Psoas muscle (tissue), 8 donors: Measurements from ENCODE around the gene CHEK2. TPM values are rescaled to one million over a fixed set of nuclear protein-coding genes. Genes with fewer than 3 reads are reported as not detected.
"Not testable (repeated sequence)": the region's sequence is repeated elsewhere in the genome, so short reads cannot be mapped to it uniquely, and the experiment has no call there.

Source experiments
- ATAC-seq, 4 donors: fragments of 200-7000 bp; cut with Tn5 transposase; one replicate each; pipeline ENCODE4 v1.9.1; 2020; ENCODE audit warnings: moderate library complexity in 3 of 4, mild to moderate bottlenecking in 2 of 4
- DNase-seq, 2 donors: peaks; one replicate each; pipeline ENCODE4 v3.0.0-alpha.2; 2020
- H3K27ac ChIP-seq: fragments of 200-600 bp; one replicate; pipeline ENCODE4 v1.8.0; 2022
- H3K27me3 ChIP-seq, 3 donors: fragments of 200-600 bp in 1 of 3; one replicate each; pipeline versions ENCODE4 v1.6.1 to v1.8.0; 2013 to 2022; ENCODE audit warnings: low read length in 2 of 3, mild to moderate bottlenecking in 2 of 3, moderate library complexity in 1 of 3; ENCODE audit not compliant: insufficient read depth in 3 of 3
- H3K36me3 ChIP-seq, 2 donors: fragments of 200-600 bp in 1 of 2; one replicate each; pipeline versions ENCODE4 v1.6.1 to v1.8.0; 2013 to 2022; ENCODE audit warnings: low read depth in 1 of 2, mild to moderate bottlenecking in 1 of 2, moderate library complexity in 1 of 2; ENCODE audit not compliant: insufficient read depth in 1 of 2
- H3K4me1 ChIP-seq: fragments of 200-600 bp; one replicate; pipeline ENCODE4 v1.8.0; 2022
- H3K4me3 ChIP-seq: fragments of 200-600 bp; one replicate; pipeline ENCODE4 v1.8.0; 2022; ENCODE audit warnings: mild to moderate bottlenecking
- H3K9me3 ChIP-seq: fragments of 200-600 bp; one replicate; pipeline ENCODE4 v1.8.0; 2022
- CTCF ChIP-seq: fragments of 200-600 bp; IDR thresholded peaks from one replicate; pipeline ENCODE4 v1.8.0; 2022; ENCODE audit warnings: antibody characterized with exemption
- WGBS, 3 donors: extraction: QIAGEN DNeasy Blood & Tissue Kit; methylation state at CpG; one replicate each; pipeline versions ENCODE4 v1.1.6 to v1.1.7; 2013; 5-methylcytosine and 5-hydroxymethylcytosine counted together
- intact Hi-C, 2 donors: fragments of 100-400 bp; cut with DNase I; formaldehyde crosslinking; loops; one replicate each; pipeline versions ENCODE4 v1.11.0 to v1.14.2; 2022
- polyA plus RNA-seq, 3 donors: library from polyadenylated mRNA; stranded (reverse); fragments of 200-250 nt; gene quantifications; one replicate each; pipeline ENCODE4 v1.2.3, GENCODE V29; 2013
- total RNA-seq, 4 donors: library from RNA; stranded (reverse); fragmentation: NEBNext Ultra II Directional in 2 of 4; extraction: Animal tissue kit (Norgen Biotek cat#: 25700) in 2 of 4; gene quantifications; one replicate each; pipeline versions ENCODE4 v1.2.1 to v1.2.4, GENCODE V29; 2021 to 2023
- donor health status: healthy with polysubstance abuse.
- donor health status: DM: no; HTN: no; CAD: no; lungs with moderate emphysema.
- donor health status: Bipolar disorder and iron deficiency.
- donor health status: healthy.
- donor health status: DM: yes; HTN: yes; CAD: no.
- donor health status: DM: no; HTN: no; CAD: no.
- donor health status: DM: no; HTN: no; CAD: no.
- donor health status: DM: yes; HTN: yes; CAD: no.

The CHEK2 gene
- total and polyA plus RNA-seq, 7 donors = 1.2 to 14.8 (median 2.3) TPM

GRCh38 chr22:28670161-28670560, 71.5 kb downstream of the CHEK2 start:
- intact Hi-C loops = no loop called here
- H3K36me3 ChIP-seq = no peaks in the 10 kb centered on the region
- H3K27ac ChIP-seq = no peak overlapping the region
- H3K27me3 ChIP-seq = no peaks in the 10 kb centered on the region
- peaks cover 5% of the 10 kb centered on the region for H3K9me3 ChIP-seq
- no peak for DNase-seq
- no peaks in the 10 kb centered on the region for H3K4me1 ChIP-seq
- no peak for TF ChIP-seq CTCF
- H3K4me3 ChIP-seq = no peak overlapping the region
- ATAC-seq = peak in 1 of 4 donors; percentile 60
- 80 to 85% (median 84%) methylated on average over 4 of the region's 4 CpGs for WGBS, 3 donors

GRCh38 chr22:28669387-28669786, 72.2 kb downstream of the CHEK2 start:
- WGBS, 3 donors = 71 to 77% (median 74%) methylated on average over 2 of the region's 2 CpGs
- Histone ChIP-seq H3K27ac (no peak overlapping the region), H3K4me1 (no peaks in the 10 kb centered on the region), H3K9me3 (peaks cover 5% of the 10 kb centered on the region), H3K36me3 (no peaks in the 10 kb centered on the region), H3K4me3 (no peak overlapping the region), H3K27me3 (no peaks in the 10 kb centered on the region)
- no peak for ATAC-seq
- TF ChIP-seq CTCF = no peak
- DNase-seq = no peak
- intact Hi-C loops = no loop called here

- H3K4me3 ChIP-seq, H3K4me1 ChIP-seq, H3K36me3 ChIP-seq, H3K27ac ChIP-seq, ATAC-seq, DNase-seq, intact Hi-C loops, H3K27me3 ChIP-seq, H3K9me3 ChIP-seq: not testable (repeated sequence)
- WGBS, 3 donors = no CpG with 5 or more reads among the region's 13 CpGs
These were observed 78.1 kb downstream of the CHEK2 start for GRCh38 chr22:28663569-28663942.

- no peak for TF ChIP-seq CTCF
- Histone ChIP-seq H3K36me3 (no peaks in the 10 kb centered on the region), H3K27ac (no peak overlapping the region), H3K4me3 (no peak overlapping the region), H3K4me1 (no peaks in the 10 kb centered on the region), H3K27me3 (no peaks in the 10 kb centered on the region), H3K9me3 (no peaks in the 10 kb centered on the region)
- ATAC-seq = no peak
- intact Hi-C loops = no loop called here
- no peak for DNase-seq
- WGBS, 3 donors = 64 to 76% (median 70%) methylated on average over 3 of the region's 3 CpGs
These were observed 83.2 kb downstream of the CHEK2 start for GRCh38 chr22:28658448-28658847.

- Histone ChIP-seq H3K9me3 (no peaks in the 10 kb centered on the region), H3K27me3 (no peaks in the 10 kb centered on the region), H3K27ac (no peak overlapping the region), H3K4me1 (no peaks in the 10 kb centered on the region), H3K36me3 (no peaks in the 10 kb centered on the region), H3K4me3 (no peak overlapping the region)
- 79 to 88% (median 82%) methylated on average over 3 of the region's 3 CpGs for WGBS, 3 donors
- DNase-seq = no peak
- no peak for ATAC-seq
- TF ChIP-seq CTCF = no peak
- intact Hi-C loops = no loop called here
These were observed 85.4 kb downstream of the CHEK2 start for GRCh38 chr22:28656181-28656580.
